Colonic mucosa (tissue), 4 donors: ENCODE data around the gene UBE2L6. TPM values are rescaled to one million over a fixed set of nuclear protein-coding genes. Genes with fewer than 3 reads are reported as not detected.

ENCODE experiments used
- DNase-seq: peaks from one replicate; pipeline ENCODE4 v3.0.0-alpha.2; 2020
- H3K27ac ChIP-seq: fragments of 200-600 bp; one replicate; pipeline ENCODE4 v1.8.0; 2021
- H3K27me3 ChIP-seq: fragments of 200-600 bp; one replicate; pipeline ENCODE4 v1.8.0; 2021
- H3K36me3 ChIP-seq: fragments of 200-600 bp; one replicate; pipeline ENCODE4 v1.8.0; 2021
- H3K4me1 ChIP-seq: fragments of 200-600 bp; one replicate; pipeline ENCODE4 v1.8.0; 2021; ENCODE audit warnings: mild to moderate bottlenecking
- H3K4me3 ChIP-seq: fragments of 200-600 bp; one replicate; pipeline ENCODE4 v1.8.0; 2021
- H3K9ac ChIP-seq, 2 donors: one replicate each; pipeline ENCODE4 v1.7.0; 2013; ENCODE audit warnings: control low read depth in 2 of 2, low read depth in 2 of 2, low read length in 2 of 2
- H3K9me3 ChIP-seq: fragments of 200-600 bp; one replicate; pipeline ENCODE4 v1.8.0; 2021
- CTCF ChIP-seq: fragments of 200-600 bp; IDR thresholded peaks from one replicate; pipeline ENCODE4 v1.8.0; 2022; ENCODE audit warnings: antibody characterized with exemption, mild to moderate bottlenecking
- intact Hi-C: fragments of 100-400 bp; cut with DNase I; formaldehyde crosslinking; loops from one replicate; pipeline ENCODE4 v1.14.1; 2022
- total RNA-seq, 2 donors: library from RNA; stranded (reverse); fragmentation: NEBNext Ultra II Directional in 1 of 2; extraction: Animal tissue kit (Norgen Biotek cat#: 25700) in 1 of 2; gene quantifications; one replicate each; pipeline ENCODE4 v1.2.1, GENCODE V29; 2021
- donor health status: healthy.
- donor health status: DM: no; HTN: no; CAD: no.
- donor health status: DM: no; HTN: no; CAD: no.

The UBE2L6 gene
- total RNA-seq, 2 donors from 2014 or later, result 28.3 to 35.3 TPM

GRCh38 chr11:57546869-57547475 is 20.5 kb downstream of the UBE2L6 start:
- H3K36me3 ChIP-seq, result peaks cover 1% of the 10 kb centered on the region
- no peaks in the 10 kb centered on the region for H3K27me3 ChIP-seq
- no peak for TF ChIP-seq CTCF
- no peak overlapping the region for H3K4me3 ChIP-seq
- intact Hi-C loops, result no loop called here
- H3K9ac ChIP-seq, result no peak overlapping the region
- H3K4me1 ChIP-seq, result no peaks in the 10 kb centered on the region
- H3K9me3 ChIP-seq, result no peaks in the 10 kb centered on the region
- no peak overlapping the region for H3K27ac ChIP-seq
- no peak for DNase-seq

GRCh38 chr11:57546451-57546850 is 21.0 kb downstream of the UBE2L6 start:
- Histone ChIP-seq H3K9ac (no peak overlapping the region), H3K4me3 (no peak overlapping the region), H3K27ac (no peak overlapping the region), H3K4me1 (no peaks in the 10 kb centered on the region), H3K27me3 (no peaks in the 10 kb centered on the region), H3K9me3 (no peaks in the 10 kb centered on the region), H3K36me3 (no peaks in the 10 kb centered on the region)
- intact Hi-C loops, result no loop called here
- no peak for DNase-seq
- TF ChIP-seq CTCF, result no peak

- Histone ChIP-seq H3K9me3 (no peaks in the 10 kb centered on the region), H3K9ac (no peak overlapping the region), H3K4me3 (no peak overlapping the region), H3K27me3 (no peaks in the 10 kb centered on the region), H3K36me3 (no peaks in the 10 kb centered on the region), H3K4me1 (no peaks in the 10 kb centered on the region), H3K27ac (no peak overlapping the region)
- no peak for TF ChIP-seq CTCF
- intact Hi-C loops, result no loop called here
- DNase-seq, result no peak
These were observed 21.6 kb downstream of the UBE2L6 start for GRCh38 chr11:57545883-57546282.

- intact Hi-C loops, result no loop called here
- H3K9me3 ChIP-seq, result no peaks in the 10 kb centered on the region
- no peak for TF ChIP-seq CTCF
- H3K27me3 ChIP-seq, result no peaks in the 10 kb centered on the region
- DNase-seq, result no peak
- H3K27ac ChIP-seq, result no peak overlapping the region
- no peak overlapping the region for H3K9ac ChIP-seq
- H3K36me3 ChIP-seq, result no peaks in the 10 kb centered on the region
- H3K4me3 ChIP-seq, result no peak overlapping the region
- H3K4me1 ChIP-seq, result no peaks in the 10 kb centered on the region
These were observed 22.9 kb downstream of the UBE2L6 start for GRCh38 chr11:57544566-57544965.

- Histone ChIP-seq H3K27me3 (no peaks in the 10 kb centered on the region), H3K9ac (no peak overlapping the region), H3K4me3 (no peak overlapping the region), H3K36me3 (no peaks in the 10 kb centered on the region), H3K27ac (no peak overlapping the region), H3K4me1 (no peaks in the 10 kb centered on the region), H3K9me3 (no peaks in the 10 kb centered on the region)
- intact Hi-C loops, result no loop called here
- no peak for DNase-seq
- no peak for TF ChIP-seq CTCF
These were observed 23.9 kb downstream of the UBE2L6 start for GRCh38 chr11:57543593-57543992.
